ENCODE measurements around the gene USP48. TPM values are rescaled to one million over a fixed set of nuclear protein-coding genes. Genes with fewer than 3 reads are reported as not detected.

Gene USP48
- total RNA-seq, 4 donors from 2014 or later: 55.2 to 80.9 (median 61.6) TPM

DNA sequence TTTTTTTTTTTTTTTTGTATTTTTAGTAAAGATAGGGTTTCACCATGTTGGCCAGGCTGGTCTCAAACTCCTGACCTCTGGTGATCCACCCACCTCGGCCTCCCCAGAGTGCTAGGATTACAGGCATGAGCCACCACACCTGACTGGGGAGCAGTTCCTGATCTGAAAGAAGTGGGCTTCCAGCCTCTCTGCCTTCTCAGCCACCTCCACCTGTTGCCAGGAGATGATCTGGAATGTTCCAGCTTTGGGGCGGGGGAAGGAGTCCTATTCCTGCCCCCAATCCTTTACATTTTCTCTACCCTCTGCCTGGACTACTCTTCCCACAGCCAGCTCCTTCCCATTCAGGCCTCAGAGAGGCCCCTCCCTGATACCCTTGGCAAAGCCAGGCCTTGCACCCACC is 141.9 kb downstream of the USP48 start:
- TF ChIP-seq, protein P1, sequence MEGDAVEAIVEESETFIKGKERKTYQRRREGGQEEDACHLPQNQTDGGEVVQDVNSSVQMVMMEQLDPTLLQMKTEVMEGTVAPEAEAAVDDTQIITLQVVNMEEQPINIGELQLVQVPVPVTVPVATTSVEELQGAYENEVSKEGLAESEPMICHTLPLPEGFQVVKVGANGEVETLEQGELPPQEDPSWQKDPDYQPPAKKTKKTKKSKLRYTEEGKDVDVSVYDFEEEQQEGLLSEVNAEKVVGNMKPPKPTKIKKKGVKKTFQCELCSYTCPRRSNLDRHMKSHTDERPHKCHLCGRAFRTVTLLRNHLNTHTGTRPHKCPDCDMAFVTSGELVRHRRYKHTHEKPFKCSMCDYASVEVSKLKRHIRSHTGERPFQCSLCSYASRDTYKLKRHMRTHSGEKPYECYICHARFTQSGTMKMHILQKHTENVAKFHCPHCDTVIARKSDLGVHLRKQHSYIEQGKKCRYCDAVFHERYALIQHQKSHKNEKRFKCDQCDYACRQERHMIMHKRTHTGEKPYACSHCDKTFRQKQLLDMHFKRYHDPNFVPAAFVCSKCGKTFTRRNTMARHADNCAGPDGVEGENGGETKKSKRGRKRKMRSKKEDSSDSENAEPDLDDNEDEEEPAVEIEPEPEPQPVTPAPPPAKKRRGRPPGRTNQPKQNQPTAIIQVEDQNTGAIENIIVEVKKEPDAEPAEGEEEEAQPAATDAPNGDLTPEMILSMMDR (IDR thresholded peaks at IDR 0.05; ENCODE audit: low read depth): no peak

DNA sequence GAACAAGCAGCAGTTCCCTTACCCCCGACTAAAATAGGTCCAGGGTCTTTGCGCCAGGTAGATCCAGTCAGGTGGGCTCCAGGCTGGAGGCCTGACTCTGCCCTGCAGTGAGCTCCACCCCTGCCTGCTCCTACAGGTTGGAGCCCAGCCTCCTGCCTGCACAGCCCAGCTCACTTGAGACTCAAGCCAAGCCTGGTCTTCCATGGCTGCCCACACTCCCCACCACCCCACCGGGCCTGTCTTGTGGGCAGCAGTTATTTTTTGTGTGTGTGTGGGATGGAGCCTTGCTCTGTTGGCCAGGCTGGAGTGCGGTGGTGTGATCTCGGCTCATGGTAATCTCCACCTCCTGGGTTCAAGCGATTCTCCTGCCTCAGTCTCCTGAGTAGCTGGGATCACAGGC is 142.3 kb downstream of the USP48 start:
- TF ChIP-seq, protein P1 (IDR thresholded peaks at IDR 0.05; ENCODE audit: low read depth): no peak

DNA sequence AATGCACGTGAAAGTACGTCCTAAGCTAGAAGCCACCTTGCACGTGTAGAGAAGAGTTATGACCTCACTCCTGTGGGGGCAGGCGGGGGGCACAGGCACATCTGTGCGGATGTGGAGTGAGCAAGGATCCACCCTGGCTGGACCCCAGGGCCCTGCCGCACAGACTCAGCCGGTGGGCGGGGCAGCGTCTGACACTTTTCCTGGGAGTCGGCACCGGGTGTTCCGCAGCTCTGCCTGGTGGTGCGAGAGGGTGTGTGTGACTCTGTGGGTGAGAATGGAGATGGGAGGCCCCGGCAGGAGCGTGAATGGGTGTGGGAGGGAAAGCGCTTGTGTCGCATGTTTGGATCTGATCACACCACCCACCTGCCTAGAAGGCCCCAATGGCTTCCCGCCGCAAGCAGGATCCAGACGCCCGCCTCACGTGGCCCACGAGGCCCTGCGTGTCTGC is 143.3 kb downstream of the USP48 start:
- TF ChIP-seq, protein P1 (IDR thresholded peaks at IDR 0.05; ENCODE audit: low read depth): no peak

DNA sequence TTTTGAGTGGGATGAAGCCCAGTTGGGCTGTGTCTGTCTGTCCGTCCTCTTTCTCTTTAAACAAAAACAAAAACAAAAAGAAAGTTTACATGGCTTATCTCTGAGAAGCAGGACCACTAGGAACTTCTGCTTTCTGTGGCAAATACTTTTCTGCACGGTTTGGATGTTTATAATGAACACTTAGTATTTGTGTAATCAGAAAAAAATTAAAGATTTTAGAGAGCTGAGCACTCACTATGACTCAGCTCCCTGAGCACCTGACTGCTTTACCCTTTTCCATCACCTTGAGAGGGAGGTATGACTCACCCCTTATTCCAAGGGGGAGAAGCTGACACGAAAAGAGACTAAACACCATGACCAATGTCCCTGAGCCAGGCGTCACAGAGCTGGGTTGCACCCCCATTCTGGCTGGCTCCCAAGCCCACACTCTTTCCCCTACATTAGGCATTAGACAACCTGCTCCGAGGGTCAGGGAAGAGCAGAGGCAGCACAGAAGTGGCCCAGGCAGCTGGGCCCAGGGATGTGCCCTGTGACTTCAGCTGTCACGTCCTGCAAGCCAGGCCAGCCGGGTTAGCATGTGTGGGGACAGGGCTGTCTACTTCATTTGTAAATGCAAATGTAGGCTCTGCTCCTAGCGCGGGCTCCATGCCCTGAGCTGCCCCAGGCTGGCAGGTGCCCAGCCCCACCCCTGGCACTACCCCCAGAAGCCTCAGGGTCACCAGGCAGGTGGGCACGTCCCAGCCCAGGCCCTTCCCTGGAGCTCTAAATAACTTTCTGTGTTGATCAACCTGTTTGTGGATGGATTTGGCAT is 144.2 kb downstream of the USP48 start:
- TF ChIP-seq, protein P1 (IDR thresholded peaks at IDR 0.05; ENCODE audit: low read depth): no peak

DNA sequence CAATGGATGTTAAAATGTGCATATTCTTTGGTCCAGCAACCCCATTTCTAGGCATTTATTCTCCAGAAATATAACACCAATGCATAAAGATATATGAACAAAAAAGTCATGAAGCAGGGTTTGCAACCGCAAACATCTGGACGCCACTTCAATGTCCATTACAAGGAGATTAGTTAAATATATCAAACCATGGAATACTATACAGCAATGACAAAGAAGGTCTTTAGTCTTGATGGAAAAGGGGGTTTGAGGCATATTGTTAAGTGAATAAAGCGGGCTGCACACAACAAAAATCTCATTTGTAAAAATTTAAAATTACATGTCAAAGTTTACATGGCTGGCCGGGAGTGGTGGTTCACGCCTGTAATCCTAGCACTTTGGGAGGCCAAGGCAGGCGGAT is 145.4 kb downstream of the USP48 start:
- TF ChIP-seq, protein P1 (IDR thresholded peaks at IDR 0.05; ENCODE audit: low read depth): no peak

DNA sequence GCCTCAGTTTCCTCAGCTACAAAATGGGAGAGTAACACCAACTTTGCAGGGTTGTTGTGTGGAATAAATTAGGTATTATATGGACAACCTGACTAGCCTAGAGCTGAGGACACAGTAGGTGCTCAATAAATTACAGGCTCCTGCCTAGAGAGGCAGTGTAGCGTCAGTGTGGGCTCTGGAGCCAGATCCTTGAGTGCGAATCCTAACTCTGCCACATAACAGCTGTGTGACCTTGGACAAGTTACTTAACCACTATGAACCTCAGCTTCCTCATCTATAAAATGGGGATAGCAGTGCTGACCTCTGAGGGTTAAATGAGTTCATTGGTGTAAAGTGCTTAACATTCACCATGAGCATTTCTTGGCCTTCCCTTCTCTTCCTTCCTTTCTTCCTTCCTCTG is 146.9 kb downstream of the USP48 start:
- TF ChIP-seq, protein P1 (IDR thresholded peaks at IDR 0.05; ENCODE audit: low read depth): no peak

DNA sequence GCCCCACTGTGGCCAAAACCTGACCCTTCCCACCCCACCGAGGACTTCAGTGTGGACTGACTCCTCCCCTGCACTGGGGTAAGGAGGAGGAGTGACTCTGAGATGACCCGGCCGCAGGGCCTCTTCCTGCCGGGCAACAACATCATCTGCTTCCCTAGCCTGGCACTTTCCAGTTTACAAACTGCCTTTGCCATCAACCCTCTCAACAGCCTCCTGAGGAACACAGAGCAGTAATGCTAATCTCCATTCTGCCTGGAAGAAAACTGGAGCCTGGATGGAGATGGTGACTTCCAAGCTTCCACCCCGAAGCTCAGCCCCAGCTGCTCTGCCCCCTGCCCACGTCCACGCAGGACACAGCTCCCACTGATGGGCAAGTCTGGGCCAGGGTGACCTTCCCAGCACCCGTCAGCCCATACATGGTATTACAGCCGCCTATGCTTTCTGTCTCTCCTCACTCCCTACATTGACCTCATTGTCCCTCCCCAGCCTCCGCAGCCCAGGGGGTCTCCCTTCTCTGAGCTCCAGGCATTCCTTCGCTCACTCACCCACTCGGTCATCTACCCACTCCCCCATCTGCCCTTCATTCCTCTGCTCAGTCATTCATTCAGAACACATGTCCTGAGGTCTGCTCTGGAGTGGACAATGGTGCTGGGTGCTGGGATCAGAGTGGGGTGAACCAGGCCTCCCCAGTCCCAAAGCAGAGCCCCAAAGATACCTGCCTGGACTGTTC is 148.0 kb downstream of the USP48 start:
- TF ChIP-seq, protein P1 (IDR thresholded peaks at IDR 0.05; ENCODE audit: low read depth): no peak
